ENCODE data around the gene CLCF1. TPM values are rescaled to one million over a fixed set of nuclear protein-coding genes. Genes with fewer than 3 reads are reported as not detected.

Gene CLCF1
- total and polyA plus RNA-seq, 10 of the 15 experiments (the other 5 are each of a cell fraction or from before 2014, with no cell fraction given): 0.16 to 2.1 (median 0.63) TPM; not detected in 1

- TF ChIP-seq ZBTB11 (CRISPR knock-in tag; IDR thresholded peaks at IDR 0.05): peak; percentile 76
- TF ChIP-seq TARDBP (IDR thresholded peaks at IDR 0.05; ENCODE audit: borderline replicate concordance): no peak
- peak; percentile 40 for TF ChIP-seq KLF5 (IDR thresholded peaks at IDR 0.05; ENCODE audit: partially characterized antibody)
- TF ChIP-seq IRF5 (IDR thresholded peaks at IDR 0.05; ENCODE audit: borderline replicate concordance): no peak
- TF ChIP-seq SP1 (IDR thresholded peaks at IDR 0.05; ENCODE audit: low read depth, low read length): peak; percentile 74
- TF ChIP-seq POU2F2 (IDR thresholded peaks at IDR 0.05; ENCODE audit: borderline replicate concordance, low read depth, low read length): no peak
- peak; percentile 90; the same call in 1 of the 2 replicates for TF ChIP-seq TCF3 (IDR thresholded peaks at IDR 0.05; ENCODE audit: borderline replicate concordance, insufficient read depth, low read depth, low read length)
- TF ChIP-seq ZNF207 (IDR thresholded peaks at IDR 0.05; ENCODE audit: borderline replicate concordance): 0 out of 2 replicates have a peak, but pooled peaks have one; percentile 73
- peak; percentile 69; the same call in 1 of the 2 replicates for TF ChIP-seq DPF2 (IDR thresholded peaks at IDR 0.05)
- TF ChIP-seq WRNIP1 (IDR thresholded peaks at IDR 0.05; ENCODE audit: borderline replicate concordance, low read depth, low read length): no peak
- no peak for TF ChIP-seq ZSCAN29 (IDR thresholded peaks at IDR 0.05)
- TF ChIP-seq IRF4 (IDR thresholded peaks at IDR 0.05; ENCODE audit: low read depth, low read length): no peak
- no peak for TF ChIP-seq HDAC6 (IDR thresholded peaks at IDR 0.05; ENCODE audit: unreplicated experiment)
- TF ChIP-seq MXI1 (IDR thresholded peaks at IDR 0.05; ENCODE audit: low read depth, low read length): peak; percentile 96
- no peak for TF ChIP-seq SREBF2 (IDR thresholded peaks at IDR 0.05; ENCODE audit: low read length)
- peak; percentile 83 for TF ChIP-seq CREB1 (IDR thresholded peaks at IDR 0.05; ENCODE audit: low read depth)
- no peak for TF ChIP-seq CTCF (IDR thresholded peaks at IDR 0.05 in 2 of 3, conservative IDR thresholded peaks at IDR 0.05 in 1 of 3; ENCODE audit: control insufficient read depth in 2 of 3, extremely low read depth in 1 of 3, insufficient read depth in 1 of 3, low read depth in 3 of 3, low read length in 3 of 3)
- no peak for TF ChIP-seq SKIL (IDR thresholded peaks at IDR 0.05; ENCODE audit: low read depth, poor library complexity, severe bottlenecking)
- peak; percentile 82; the same call in 1 of the 2 replicates for TF ChIP-seq RB1 (IDR thresholded peaks at IDR 0.05; ENCODE audit: borderline replicate concordance)
Measured at GRCh38 chr11:67391304-67392182, 18.1 kb upstream of the CLCF1 start, which contains the start of gene RAD9A (continued).
